Measurements from ENCODE around the gene ARHGAP31.
"Not testable (repeated sequence)": the region's sequence is repeated elsewhere in the genome, so short reads cannot be mapped to it uniquely, and the experiment has no call there.

The ARHGAP31 gene

GRCh38 chr3:119323723-119324085 is 29.5 kb downstream of the ARHGAP31 start:
- no peaks in the 10 kb centered on the region for H3K9me3 ChIP-seq (replicated peaks; ENCODE audit: low read length)
- peak overlapping the region; percentile 93 for H3K9ac ChIP-seq (ENCODE audit: low read depth, low read length)
- H3K27me3 ChIP-seq (ENCODE audit: control insufficient read depth, insufficient read depth, low read length) = no peaks in the 10 kb centered on the region

GRCh38 chr3:119324899-119325298 is 30.7 kb downstream of the ARHGAP31 start:
- Histone ChIP-seq H3K9me3 (replicated peaks; ENCODE audit: low read length) (no peaks in the 10 kb centered on the region), H3K4me3 (ENCODE audit: low read length) (no peak overlapping the region), H3K36me3 (ENCODE audit: insufficient read depth, low read length) (no peaks in the 10 kb centered on the region), H3K4me1 (ENCODE audit: control insufficient read depth, insufficient read depth, low read length) (peaks cover 18% of the 10 kb centered on the region), H3K27me3 (ENCODE audit: control insufficient read depth, insufficient read depth, low read length) (no peaks in the 10 kb centered on the region), H3K4me2 (ENCODE audit: low read length) (no peak overlapping the region), H3K9ac (ENCODE audit: low read depth, low read length) (no peak overlapping the region)

More at GRCh38 chr3:119323723-119324085, 29.5 kb downstream of the ARHGAP31 start:
- no peaks in the 10 kb centered on the region for H3K36me3 ChIP-seq (ENCODE audit: insufficient read depth, low read length)
- H3K4me2 ChIP-seq (ENCODE audit: low read length) = peak overlapping the region; percentile 99
- H3K4me3 ChIP-seq (ENCODE audit: low read length) = peak overlapping the region; percentile 78
- H3K4me1 ChIP-seq (ENCODE audit: control insufficient read depth, insufficient read depth, low read length) = peaks cover 25% of the 10 kb centered on the region

GRCh38 chr3:119326976-119327375 is 32.8 kb downstream of the ARHGAP31 start:
- Histone ChIP-seq H3K27me3 (ENCODE audit: control insufficient read depth, insufficient read depth, low read length) (no peaks in the 10 kb centered on the region), H3K4me2 (ENCODE audit: low read length) (no peak overlapping the region), H3K9ac (ENCODE audit: low read depth, low read length) (no peak overlapping the region), H3K9me3 (replicated peaks; ENCODE audit: low read length) (no peaks in the 10 kb centered on the region), H3K4me3 (ENCODE audit: low read length) (no peak overlapping the region), H3K4me1 (ENCODE audit: control insufficient read depth, insufficient read depth, low read length) (peaks cover 19% of the 10 kb centered on the region), H3K36me3 (ENCODE audit: insufficient read depth, low read length) (no peaks in the 10 kb centered on the region)

- Histone ChIP-seq H3K27me3 (ENCODE audit: control insufficient read depth, insufficient read depth, low read length) (no peaks in the 10 kb centered on the region), H3K4me3 (ENCODE audit: low read length) (no peak overlapping the region), H3K4me1 (ENCODE audit: control insufficient read depth, insufficient read depth, low read length) (peaks cover 7% of the 10 kb centered on the region), H3K9ac (ENCODE audit: low read depth, low read length) (no peak overlapping the region), H3K9me3 (replicated peaks; ENCODE audit: low read length) (no peaks in the 10 kb centered on the region), H3K4me2 (ENCODE audit: low read length) (no peak overlapping the region), H3K36me3 (ENCODE audit: insufficient read depth, low read length) (no peaks in the 10 kb centered on the region)
Observed at GRCh38 chr3:119329551-119329950, 35.4 kb downstream of the ARHGAP31 start.

- Histone ChIP-seq H3K4me1 (ENCODE audit: control insufficient read depth, insufficient read depth, low read length) (peaks cover 7% of the 10 kb centered on the region), H3K36me3 (ENCODE audit: insufficient read depth, low read length) (no peaks in the 10 kb centered on the region), H3K9ac (ENCODE audit: low read depth, low read length) (no peak overlapping the region), H3K4me2 (ENCODE audit: low read length) (no peak overlapping the region), H3K9me3 (replicated peaks; ENCODE audit: low read length) (no peaks in the 10 kb centered on the region), H3K27me3 (ENCODE audit: control insufficient read depth, insufficient read depth, low read length) (no peaks in the 10 kb centered on the region), H3K4me3 (ENCODE audit: low read length) (no peak overlapping the region)
Observed at GRCh38 chr3:119330181-119330580, 36.0 kb downstream of the ARHGAP31 start.

GRCh38 chr3:119330858-119331257 is 36.7 kb downstream of the ARHGAP31 start:
- no peak overlapping the region for H3K4me3 ChIP-seq (ENCODE audit: low read length)
- H3K36me3 ChIP-seq (ENCODE audit: insufficient read depth, low read length) = no peaks in the 10 kb centered on the region
- peaks cover 7% of the 10 kb centered on the region for H3K4me1 ChIP-seq (ENCODE audit: control insufficient read depth, insufficient read depth, low read length)
- no peak overlapping the region for H3K4me2 ChIP-seq (ENCODE audit: low read length)
- H3K9ac ChIP-seq (ENCODE audit: low read depth, low read length) = no peak overlapping the region
- no peaks in the 10 kb centered on the region for H3K9me3 ChIP-seq (replicated peaks; ENCODE audit: low read length)
- no peaks in the 10 kb centered on the region for H3K27me3 ChIP-seq (ENCODE audit: control insufficient read depth, insufficient read depth, low read length)

GRCh38 chr3:119331661-119332060 is 37.5 kb downstream of the ARHGAP31 start:
- Histone ChIP-seq H3K9me3 (replicated peaks; ENCODE audit: low read length) (no peaks in the 10 kb centered on the region), H3K4me1 (ENCODE audit: control insufficient read depth, insufficient read depth, low read length) (peaks cover 7% of the 10 kb centered on the region), H3K4me2 (ENCODE audit: low read length) (no peak overlapping the region), H3K4me3 (ENCODE audit: low read length) (no peak overlapping the region), H3K36me3 (ENCODE audit: insufficient read depth, low read length) (no peaks in the 10 kb centered on the region), H3K9ac (ENCODE audit: low read depth, low read length) (no peak overlapping the region), H3K27me3 (ENCODE audit: control insufficient read depth, insufficient read depth, low read length) (no peaks in the 10 kb centered on the region)

GRCh38 chr3:119333773-119334509 is 39.8 kb downstream of the ARHGAP31 start:
- Histone ChIP-seq H3K4me1 (ENCODE audit: control insufficient read depth, insufficient read depth, low read length) (peaks cover 7% of the 10 kb centered on the region), H3K4me3 (ENCODE audit: low read length) (no peak overlapping the region), H3K4me2 (ENCODE audit: low read length) (no peak overlapping the region), H3K27me3 (ENCODE audit: control insufficient read depth, insufficient read depth, low read length) (no peaks in the 10 kb centered on the region), H3K9ac (ENCODE audit: low read depth, low read length) (no peak overlapping the region), H3K9me3 (replicated peaks; ENCODE audit: low read length) (no peaks in the 10 kb centered on the region), H3K36me3 (ENCODE audit: insufficient read depth, low read length) (peaks cover 7% of the 10 kb centered on the region)

GRCh38 chr3:119336823-119337222 is 42.6 kb downstream of the ARHGAP31 start:
- Histone ChIP-seq H3K9me3 (replicated peaks; ENCODE audit: low read length) (no peaks in the 10 kb centered on the region), H3K36me3 (ENCODE audit: insufficient read depth, low read length) (peaks cover 7% of the 10 kb centered on the region), H3K4me1 (ENCODE audit: control insufficient read depth, insufficient read depth, low read length) (peaks cover 2% of the 10 kb centered on the region), H3K4me3 (ENCODE audit: low read length) (no peak overlapping the region), H3K9ac (ENCODE audit: low read depth, low read length) (no peak overlapping the region), H3K27me3 (ENCODE audit: control insufficient read depth, insufficient read depth, low read length) (no peaks in the 10 kb centered on the region), H3K4me2 (ENCODE audit: low read length) (no peak overlapping the region)

GRCh38 chr3:119337407-119337806 is 43.2 kb downstream of the ARHGAP31 start:
- not testable (repeated sequence) for H3K4me2 ChIP-seq (ENCODE audit: low read length); H3K27me3 ChIP-seq (ENCODE audit: control insufficient read depth, insufficient read depth, low read length); H3K9me3 ChIP-seq (replicated peaks; ENCODE audit: low read length); H3K4me1 ChIP-seq (ENCODE audit: control insufficient read depth, insufficient read depth, low read length); H3K9ac ChIP-seq (ENCODE audit: low read depth, low read length); H3K4me3 ChIP-seq (ENCODE audit: low read length); H3K36me3 ChIP-seq (ENCODE audit: insufficient read depth, low read length)

- no peaks in the 10 kb centered on the region for H3K9me3 ChIP-seq (replicated peaks; ENCODE audit: low read length)
- H3K36me3 ChIP-seq (ENCODE audit: insufficient read depth, low read length) = peaks cover 7% of the 10 kb centered on the region
- no peaks in the 10 kb centered on the region for H3K4me1 ChIP-seq (ENCODE audit: control insufficient read depth, insufficient read depth, low read length)
- H3K27me3 ChIP-seq (ENCODE audit: control insufficient read depth, insufficient read depth, low read length) = no peaks in the 10 kb centered on the region
- no peak overlapping the region for H3K4me3 ChIP-seq (ENCODE audit: low read length)
- H3K4me2 ChIP-seq (ENCODE audit: low read length) = no peak overlapping the region
- no peak overlapping the region for H3K9ac ChIP-seq (ENCODE audit: low read depth, low read length)
Observed at GRCh38 chr3:119338754-119339153, 44.6 kb downstream of the ARHGAP31 start.

- no peaks in the 10 kb centered on the region for H3K4me1 ChIP-seq (ENCODE audit: control insufficient read depth, insufficient read depth, low read length)
- no peaks in the 10 kb centered on the region for H3K27me3 ChIP-seq (ENCODE audit: control insufficient read depth, insufficient read depth, low read length)
- no peak overlapping the region for H3K9ac ChIP-seq (ENCODE audit: low read depth, low read length)
- H3K4me3 ChIP-seq (ENCODE audit: low read length) = no peak overlapping the region
- no peak overlapping the region for H3K4me2 ChIP-seq (ENCODE audit: low read length)
- H3K36me3 ChIP-seq (ENCODE audit: insufficient read depth, low read length) = peaks cover 7% of the 10 kb centered on the region
- no peaks in the 10 kb centered on the region for H3K9me3 ChIP-seq (replicated peaks; ENCODE audit: low read length)
Observed at GRCh38 chr3:119340014-119340413, 45.8 kb downstream of the ARHGAP31 start.
